Neural cell (in vitro differentiated cells): Measurements from ENCODE around the gene DHX34. TPM values are rescaled to one million over a fixed set of nuclear protein-coding genes. Genes with fewer than 3 reads are reported as not detected.

ENCODE experiments used
- H2AFZ ChIP-seq: fragments of 200-600, 300-800 bp; sonication (generic), shearing (Covaris generic); 2 replicates; pipeline ENCODE4 v1.6.0; 2014; ENCODE audit warnings: low read depth, mild to moderate bottlenecking, antibody characterized with exemption, low read length, moderate library complexity
- H3F3A ChIP-seq: fragments of 200-600 bp; shearing (Covaris generic); 2 replicates; pipeline ENCODE4 v1.6.1; 2016; ENCODE audit warnings: mild to moderate bottlenecking, moderate library complexity, mixed read lengths, antibody characterized with exemption, low read length; ENCODE audit not compliant: insufficient read depth, poor library complexity, severe bottlenecking
- H3K27ac ChIP-seq: fragments of 200-600, 300-800 bp; sonication (generic), shearing (Covaris generic); 2 replicates; pipeline ENCODE4 v1.5.1; 2014; ENCODE audit warnings: mild to moderate bottlenecking, low read length, moderate library complexity
- H3K27me3 ChIP-seq: fragments of 300-800, 200-600 bp; sonication (generic), shearing (Covaris generic); 2 replicates; pipeline ENCODE4 v1.6.0; 2014; ENCODE audit warnings: mild to moderate bottlenecking, low read depth, low read length, moderate library complexity; ENCODE audit not compliant: insufficient read depth
- H3K36me3 ChIP-seq: fragments of 300-800, 200-600 bp; sonication (generic), shearing (Covaris generic); 2 replicates; pipeline ENCODE4 v1.5.1; 2014; ENCODE audit warnings: mild to moderate bottlenecking, antibody characterized with exemption, low read length, moderate library complexity; ENCODE audit not compliant: insufficient read depth
- H3K4me2 ChIP-seq: fragments of 300-800, 200-600 bp; sonication (generic), shearing (Covaris generic); 2 replicates; pipeline ENCODE4 v1.6.0; 2014; ENCODE audit warnings: mild to moderate bottlenecking, low read length
- H3K4me3 ChIP-seq: fragments of 300-800, 200-600 bp; sonication (generic), shearing (Covaris generic); 2 replicates; pipeline ENCODE4 v1.5.1; 2014; ENCODE audit warnings: mild to moderate bottlenecking, low read length, moderate library complexity
- H3K79me2 ChIP-seq: fragments of 200-600 bp; shearing (Covaris generic); replicated peaks from 2 replicates; pipeline ENCODE4 v1.6.0; 2014; ENCODE audit warnings: mild to moderate bottlenecking, low read length, moderate library complexity; ENCODE audit not compliant: insufficient read depth
- H3K9ac ChIP-seq: fragments of 300-800, 200-600 bp; sonication (generic), shearing (Covaris generic); 2 replicates; pipeline ENCODE4 v1.6.1; 2016; ENCODE audit warnings: mild to moderate bottlenecking, low read length, mixed read lengths
- H3K9me2 ChIP-seq: fragments of 200-600 bp; shearing (Covaris generic); 2 replicates; pipeline ENCODE4 v1.6.1; 2016; ENCODE audit warnings: mild to moderate bottlenecking, low read length, mixed read lengths; ENCODE audit not compliant: insufficient read depth
- H3K9me3 ChIP-seq: fragments of 200-600, 300-800 bp; sonication (generic), shearing (Covaris generic); 2 replicates; pipeline ENCODE4 v1.6.1; 2016; ENCODE audit warnings: mild to moderate bottlenecking, mixed run types, low read length, moderate library complexity, mixed read lengths
- H4K20me1 ChIP-seq: fragments of 200-600 bp; shearing (Covaris generic); 2 replicates; pipeline ENCODE4 v1.6.1; 2016; ENCODE audit warnings: mild to moderate bottlenecking, mixed run types; ENCODE audit not compliant: insufficient read depth
- EP300 ChIP-seq: fragments of 450-650 bp; conservative IDR thresholded peaks from 2 replicates; pipeline ENCODE4 v1.6.1; 2014; ENCODE audit warnings: antibody characterized with exemption, mild to moderate bottlenecking, moderate library complexity; ENCODE audit not compliant: poor library complexity, severe bottlenecking
- EZH2 ChIP-seq: fragments of 200-600, 300-800 bp; shearing (Covaris generic), sonication (generic); IDR thresholded peaks from 2 replicates; pipeline ENCODE4 v1.6.1; 2014; ENCODE audit warnings: antibody characterized with exemption, low read length, borderline replicate concordance, mild to moderate bottlenecking; ENCODE audit not compliant: insufficient read depth, poor library complexity, severe bottlenecking
- MXI1 ChIP-seq: fragments of 450-650 bp; conservative IDR thresholded peaks from 2 replicates; pipeline ENCODE4 v1.6.1; 2014; ENCODE audit warnings: antibody characterized with exemption, mild to moderate bottlenecking; ENCODE audit not compliant: poor library complexity, severe bottlenecking
- POLR2AphosphoS5 ChIP-seq: IDR thresholded peaks from 2 replicates; pipeline ENCODE4 v1.6.1; 2012
- RAD21 ChIP-seq: fragments of 450-650 bp; conservative IDR thresholded peaks from 2 replicates; pipeline ENCODE4 v1.6.1; 2014; ENCODE audit warnings: antibody characterized with exemption, mild to moderate bottlenecking, moderate library complexity
- SMC3 ChIP-seq: fragments of 450-650 bp; conservative IDR thresholded peaks from 2 replicates; pipeline ENCODE4 v1.6.1; 2014; ENCODE audit warnings: antibody characterized with exemption, mild to moderate bottlenecking, moderate library complexity; ENCODE audit not compliant: poor library complexity
- TAF1 ChIP-seq: IDR thresholded peaks from 2 replicates; pipeline ENCODE4 v1.6.1; 2012; ENCODE audit warnings: low read depth
- polyA plus RNA-seq: library from polyadenylated mRNA; depleted of rRNA; stranded (reverse); fragments of >200 nt; gene quantifications from 2 replicates; pipeline ENCODE4 v1.2.3, GENCODE V29; 2014
- TF ChIP-seq, protein P1 (sequence below): IDR thresholded peaks from 2 replicates; pipeline ENCODE4 v1.6.1; 2012; ENCODE audit warnings: borderline replicate concordance
- TF ChIP-seq, protein P2 (sequence below): fragments of 450-650 bp; IDR thresholded peaks from 2 replicates; pipeline ENCODE4 v1.5.1; 2014; ENCODE audit warnings: antibody characterized with exemption, mild to moderate bottlenecking, moderate library complexity; ENCODE audit not compliant: poor library complexity, severe bottlenecking

Gene DHX34
- polyA plus RNA-seq, 1 donor from 2014 or later = 11.7 TPM

DNA sequence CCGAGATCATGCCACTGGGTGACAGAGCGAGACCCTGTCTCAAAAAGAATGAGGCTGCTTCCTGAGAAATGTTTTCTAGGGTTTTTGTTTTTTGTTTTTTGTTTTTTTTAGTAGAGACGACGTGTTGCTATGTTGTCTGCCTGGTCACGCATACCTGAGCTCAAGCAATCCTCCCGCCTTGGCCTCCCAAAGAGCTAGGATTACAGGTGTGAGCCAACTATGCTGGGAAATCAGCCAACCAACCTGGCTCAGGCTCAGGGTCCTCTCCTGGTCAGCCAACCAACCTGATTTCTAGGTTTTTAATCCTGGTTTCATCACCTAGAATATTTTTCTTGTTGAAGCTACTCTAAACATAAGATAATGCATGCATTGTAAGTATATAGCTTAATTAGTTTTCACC is 7.8 kb downstream of the DHX34 start:
- no peak overlapping the region for H2AFZ ChIP-seq

DNA sequence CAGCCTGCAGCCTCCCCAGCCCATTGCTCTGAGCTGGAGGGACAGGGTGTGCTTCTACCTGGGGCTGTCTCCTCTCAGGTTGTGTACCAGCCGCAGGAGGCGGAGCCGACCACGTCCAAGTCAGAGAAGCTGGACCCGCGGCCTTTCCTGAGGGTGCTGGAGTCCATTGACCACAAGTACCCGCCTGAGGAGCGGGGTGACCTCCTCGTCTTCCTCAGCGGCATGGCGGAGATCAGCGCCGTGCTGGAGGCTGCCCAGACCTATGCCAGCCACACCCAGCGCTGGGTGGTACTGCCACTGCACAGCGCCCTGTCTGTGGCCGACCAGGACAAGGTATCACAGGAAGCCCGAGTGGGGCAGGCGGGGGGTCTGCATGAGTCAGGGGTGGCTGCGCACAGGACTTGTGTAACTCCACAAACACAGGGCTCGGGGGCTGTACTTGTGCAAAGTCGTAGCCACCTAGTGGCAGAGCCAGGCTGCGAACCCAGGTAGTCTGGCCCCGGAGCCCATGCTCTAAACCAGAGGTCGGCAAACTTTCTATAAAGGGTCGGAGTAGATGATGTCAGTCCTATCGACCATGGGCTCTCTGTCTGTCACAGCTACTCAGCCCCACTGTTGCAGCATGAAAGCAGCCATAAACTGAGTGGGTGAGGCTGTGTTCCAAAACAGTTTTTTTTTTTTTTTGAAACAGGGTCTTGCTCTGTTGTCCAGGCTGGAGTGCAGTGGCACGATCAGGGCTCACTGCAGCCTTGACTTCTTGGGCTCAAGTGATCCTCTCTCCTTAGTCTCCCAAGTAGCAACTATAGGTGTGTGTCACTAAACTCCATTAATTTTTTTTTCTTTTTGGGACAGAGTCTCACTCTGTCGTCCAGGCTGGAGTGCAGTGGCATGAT is 8.9 kb downstream of the DHX34 start:
- peaks cover 6% of the 10 kb centered on the region for H3K36me3 ChIP-seq
- no peaks in the 10 kb centered on the region for H3K9me2 ChIP-seq
- H4K20me1 ChIP-seq = no peaks in the 10 kb centered on the region
- no peak overlapping the region for H3K4me2 ChIP-seq
- no peaks in the 10 kb centered on the region for H3K79me2 ChIP-seq
- no peak overlapping the region for H3K27ac ChIP-seq
- no peak overlapping the region for H3K4me3 ChIP-seq
- no peak overlapping the region for H2AFZ ChIP-seq
- H3K9me3 ChIP-seq = no peaks in the 10 kb centered on the region
- no peak overlapping the region for H3K9ac ChIP-seq
- H3F3A ChIP-seq = no peaks in the 10 kb centered on the region
- TF ChIP-seq TAF1 (no peak), MXI1 (no peak), SMC3 (no peak), EP300 (no peak), POLR2AphosphoS5 (no peak), EZH2 (no peak), RAD21 (no peak)
- TF ChIP-seq, protein P1, sequence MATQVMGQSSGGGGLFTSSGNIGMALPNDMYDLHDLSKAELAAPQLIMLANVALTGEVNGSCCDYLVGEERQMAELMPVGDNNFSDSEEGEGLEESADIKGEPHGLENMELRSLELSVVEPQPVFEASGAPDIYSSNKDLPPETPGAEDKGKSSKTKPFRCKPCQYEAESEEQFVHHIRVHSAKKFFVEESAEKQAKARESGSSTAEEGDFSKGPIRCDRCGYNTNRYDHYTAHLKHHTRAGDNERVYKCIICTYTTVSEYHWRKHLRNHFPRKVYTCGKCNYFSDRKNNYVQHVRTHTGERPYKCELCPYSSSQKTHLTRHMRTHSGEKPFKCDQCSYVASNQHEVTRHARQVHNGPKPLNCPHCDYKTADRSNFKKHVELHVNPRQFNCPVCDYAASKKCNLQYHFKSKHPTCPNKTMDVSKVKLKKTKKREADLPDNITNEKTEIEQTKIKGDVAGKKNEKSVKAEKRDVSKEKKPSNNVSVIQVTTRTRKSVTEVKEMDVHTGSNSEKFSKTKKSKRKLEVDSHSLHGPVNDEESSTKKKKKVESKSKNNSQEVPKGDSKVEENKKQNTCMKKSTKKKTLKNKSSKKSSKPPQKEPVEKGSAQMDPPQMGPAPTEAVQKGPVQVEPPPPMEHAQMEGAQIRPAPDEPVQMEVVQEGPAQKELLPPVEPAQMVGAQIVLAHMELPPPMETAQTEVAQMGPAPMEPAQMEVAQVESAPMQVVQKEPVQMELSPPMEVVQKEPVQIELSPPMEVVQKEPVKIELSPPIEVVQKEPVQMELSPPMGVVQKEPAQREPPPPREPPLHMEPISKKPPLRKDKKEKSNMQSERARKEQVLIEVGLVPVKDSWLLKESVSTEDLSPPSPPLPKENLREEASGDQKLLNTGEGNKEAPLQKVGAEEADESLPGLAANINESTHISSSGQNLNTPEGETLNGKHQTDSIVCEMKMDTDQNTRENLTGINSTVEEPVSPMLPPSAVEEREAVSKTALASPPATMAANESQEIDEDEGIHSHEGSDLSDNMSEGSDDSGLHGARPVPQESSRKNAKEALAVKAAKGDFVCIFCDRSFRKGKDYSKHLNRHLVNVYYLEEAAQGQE = no peak
- TF ChIP-seq, protein P2, sequence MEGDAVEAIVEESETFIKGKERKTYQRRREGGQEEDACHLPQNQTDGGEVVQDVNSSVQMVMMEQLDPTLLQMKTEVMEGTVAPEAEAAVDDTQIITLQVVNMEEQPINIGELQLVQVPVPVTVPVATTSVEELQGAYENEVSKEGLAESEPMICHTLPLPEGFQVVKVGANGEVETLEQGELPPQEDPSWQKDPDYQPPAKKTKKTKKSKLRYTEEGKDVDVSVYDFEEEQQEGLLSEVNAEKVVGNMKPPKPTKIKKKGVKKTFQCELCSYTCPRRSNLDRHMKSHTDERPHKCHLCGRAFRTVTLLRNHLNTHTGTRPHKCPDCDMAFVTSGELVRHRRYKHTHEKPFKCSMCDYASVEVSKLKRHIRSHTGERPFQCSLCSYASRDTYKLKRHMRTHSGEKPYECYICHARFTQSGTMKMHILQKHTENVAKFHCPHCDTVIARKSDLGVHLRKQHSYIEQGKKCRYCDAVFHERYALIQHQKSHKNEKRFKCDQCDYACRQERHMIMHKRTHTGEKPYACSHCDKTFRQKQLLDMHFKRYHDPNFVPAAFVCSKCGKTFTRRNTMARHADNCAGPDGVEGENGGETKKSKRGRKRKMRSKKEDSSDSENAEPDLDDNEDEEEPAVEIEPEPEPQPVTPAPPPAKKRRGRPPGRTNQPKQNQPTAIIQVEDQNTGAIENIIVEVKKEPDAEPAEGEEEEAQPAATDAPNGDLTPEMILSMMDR = no peak
- no peaks in the 10 kb centered on the region for H3K27me3 ChIP-seq

More for the DNA sequence above, 7.8 kb downstream of the DHX34 start:
- H3K79me2 ChIP-seq = no peaks in the 10 kb centered on the region
- no peak overlapping the region for H3K4me2 ChIP-seq
- H4K20me1 ChIP-seq = no peaks in the 10 kb centered on the region
- H3K36me3 ChIP-seq = peaks cover 6% of the 10 kb centered on the region
- no peak overlapping the region for H3K27ac ChIP-seq
- no peak for TF ChIP-seq TAF1
- TF ChIP-seq EZH2 = no peak
- TF ChIP-seq, protein P2 = no peak
- no peak for TF ChIP-seq EP300
- TF ChIP-seq RAD21 = no peak
- TF ChIP-seq POLR2AphosphoS5 = no peak
- no peak for TF ChIP-seq MXI1
- TF ChIP-seq, protein P1 = no peak
- TF ChIP-seq SMC3 = no peak
- no peaks in the 10 kb centered on the region for H3F3A ChIP-seq
- H3K9ac ChIP-seq = no peak overlapping the region
- no peak overlapping the region for H3K4me3 ChIP-seq
- no peaks in the 10 kb centered on the region for H3K27me3 ChIP-seq
- H3K9me3 ChIP-seq = no peaks in the 10 kb centered on the region
- no peaks in the 10 kb centered on the region for H3K9me2 ChIP-seq
